SK-N-SH (cell line): Measurements from ENCODE around the gene PAF1. TPM values are rescaled to one million over a fixed set of nuclear protein-coding genes. Genes with fewer than 3 reads are reported as not detected.
A peak's percentile ranks its signal among the peaks of the same experiment; 100 is the strongest.

Source experiments
- CTCF ChIA-PET: fragments of 300-600, 350-600 bp; formaldehyde crosslinking; extraction: SDS; loops from one replicate; lab custom pipeline; 2021; lab: Yijun Ruan, JAX
- POLR2A ChIA-PET: fragments of 350-600 bp; sonication (Branson Sonifier 250); formaldehyde crosslinking; extraction: SDS; loops from one replicate; lab custom pipeline; 2020; ENCODE audit warnings: antibody characterized with exemption, inconsistent platforms; lab: Yijun Ruan, JAX
- DNase-seq: peaks from one replicate; pipeline ENCODE4 v3.0.0; 2012
- H2AFZ ChIP-seq: fragments of 200-600 bp; sonication (generic); 2 replicates; pipeline ENCODE4 v1.8.1; 2016; ENCODE audit warnings: antibody characterized with exemption, mild to moderate bottlenecking, low read depth
- H3F3A ChIP-seq: fragments of 200-600 bp; sonication (generic); replicated peaks from 2 replicates; pipeline ENCODE3; 2016; ENCODE audit warnings: antibody characterized with exemption, mild to moderate bottlenecking; ENCODE audit not compliant: insufficient read depth
- H3K27ac ChIP-seq, 2 experiments: fragments of 200-500 bp in 1 of 2; fragments of 200-600 bp in 1 of 2; sonication (Bioruptor generic) in 1 of 2; sonication (generic), shearing (Covaris generic) in 1 of 2; 2 replicates each; pipeline versions ENCODE4 v1.5.1 to v1.6.1; 2014 to 2016; ENCODE audit warnings: low read depth in 2 of 2, inconsistent platforms in 1 of 2, low read length in 1 of 2, mild to moderate bottlenecking in 1 of 2, mixed read lengths in 1 of 2
- H3K27me3 ChIP-seq: fragments of 200-600 bp; sonication (generic), shearing (Covaris generic); 2 replicates; pipeline ENCODE4 v1.6.1; 2016; ENCODE audit warnings: mixed run types; ENCODE audit not compliant: insufficient read depth
- H3K36me3 ChIP-seq, 2 experiments: fragments of 200-500 bp in 1 of 2; fragments of 200-600 bp in 1 of 2; sonication (Bioruptor generic) in 1 of 2; sonication (generic) in 1 of 2; replicated peaks in 1 of 2; 2 replicates each; pipeline versions ENCODE3 to v1.5.1; 2014 to 2016; ENCODE audit warnings: low read length in 1 of 2, mild to moderate bottlenecking in 1 of 2; ENCODE audit not compliant: insufficient read depth in 2 of 2, control insufficient read depth in 1 of 2
- H3K4me1 ChIP-seq, 2 experiments: fragments of 200-500 bp in 1 of 2; fragments of 200-600 bp in 1 of 2; sonication (Bioruptor generic) in 1 of 2; sonication (generic), shearing (Covaris generic) in 1 of 2; 2 replicates each; pipeline versions ENCODE4 v1.5.1 to v1.6.1; 2014 to 2016; ENCODE audit warnings: low read depth in 1 of 2, low read length in 1 of 2, mixed run types in 1 of 2; ENCODE audit not compliant: insufficient read depth in 2 of 2, control insufficient read depth in 1 of 2
- H3K4me2 ChIP-seq: fragments of 200-600 bp; sonication (generic), shearing (Covaris generic); 2 replicates; pipeline ENCODE4 v1.6.1; 2017; ENCODE audit warnings: mixed run types
- H3K4me3 ChIP-seq, 2 experiments: fragments of 200-500 bp in 1 of 2; fragments of 200-600 bp in 1 of 2; sonication (Bioruptor generic) in 1 of 2; sonication (generic), shearing (Covaris generic) in 1 of 2; 2 replicates each; pipeline versions ENCODE4 v1.5.1 to v1.8.1; 2014 to 2016; ENCODE audit warnings: low read depth in 2 of 2, inconsistent platforms in 1 of 2, low read length in 1 of 2, mild to moderate bottlenecking in 1 of 2, mixed read lengths in 1 of 2, moderate library complexity in 1 of 2
- H3K79me2 ChIP-seq: fragments of 200-600 bp; sonication (generic); 2 replicates; pipeline ENCODE4 v1.8.1; 2017; ENCODE audit warnings: mild to moderate bottlenecking; ENCODE audit not compliant: insufficient read depth
- H3K9ac ChIP-seq: fragments of 200-600 bp; sonication (generic); 2 replicates; pipeline ENCODE4 v1.6.1; 2017; ENCODE audit warnings: mixed run types
- H3K9me2 ChIP-seq: fragments of 200-600 bp; sonication (generic); 2 replicates; pipeline ENCODE4 v1.6.1; 2017; ENCODE audit warnings: mixed run types
- H3K9me3 ChIP-seq: fragments of 200-600 bp; sonication (generic); 2 replicates; pipeline ENCODE4 v1.6.1; 2017; ENCODE audit warnings: mixed run types, mild to moderate bottlenecking, moderate library complexity
- H4K20me1 ChIP-seq: fragments of 200-600 bp; sonication (generic); 2 replicates; pipeline ENCODE4 v1.6.1; 2017; ENCODE audit warnings: mild to moderate bottlenecking, mixed run types; ENCODE audit not compliant: insufficient read depth
- ELF1 ChIP-seq: IDR thresholded peaks from 2 replicates; pipeline ENCODE4 v1.4.0; 2012
- EP300 ChIP-seq, 2 experiments: IDR thresholded peaks; 2 replicates each; pipeline versions ENCODE4 v1.4.0 to v1.6.1; 2012; ENCODE audit warnings: borderline replicate concordance in 1 of 2, low read depth in 1 of 2, low read length in 1 of 2
- EZH2phosphoT487 ChIP-seq: fragments of 200-600 bp; sonication (generic); IDR thresholded peaks from 2 replicates; pipeline ENCODE4 v1.6.1; 2017; ENCODE audit warnings: low read depth, mixed run types, mild to moderate bottlenecking, antibody characterized with exemption, moderate library complexity, borderline replicate concordance
- FOSL2 ChIP-seq: IDR thresholded peaks from 2 replicates; pipeline ENCODE4 v1.4.0; 2012; ENCODE audit warnings: low read depth, mild to moderate bottlenecking, moderate library complexity, borderline replicate concordance
- FOXJ3 ChIP-seq: sonication (generic); formaldehyde crosslinking; IDR thresholded peaks from 2 replicates; pipeline ENCODE4 v1.5.1; 2020; ENCODE audit warnings: mild to moderate bottlenecking, missing genetic modification reagents
- FOXM1 ChIP-seq: IDR thresholded peaks from 2 replicates; pipeline ENCODE4 v1.4.0; 2012; ENCODE audit warnings: low read depth, mild to moderate bottlenecking
- GABPA ChIP-seq: IDR thresholded peaks from 2 replicates; pipeline ENCODE4 v1.4.0; 2012; ENCODE audit warnings: low read depth, mild to moderate bottlenecking
- GATA2 ChIP-seq: sonication (generic); formaldehyde crosslinking; IDR thresholded peaks from 2 replicates; pipeline ENCODE4 v1.5.0; 2020; ENCODE audit warnings: mild to moderate bottlenecking, missing genetic modification reagents
- IRF3 ChIP-seq: fragments of 150-350 bp; IDR thresholded peaks from 2 replicates; pipeline ENCODE4 v1.6.1; 2016; ENCODE audit warnings: mild to moderate bottlenecking, low read depth, low read length
- JUND ChIP-seq: IDR thresholded peaks from 2 replicates; pipeline ENCODE4 v1.4.0; 2012
- MAX ChIP-seq: IDR thresholded peaks from 2 replicates; pipeline ENCODE4 v1.4.0; 2012; ENCODE audit warnings: low read depth
- MEF2A ChIP-seq: IDR thresholded peaks from 2 replicates; pipeline ENCODE4 v1.4.0; 2012; ENCODE audit warnings: low read depth, borderline replicate concordance
- MXI1 ChIP-seq: IDR thresholded peaks from 2 replicates; pipeline ENCODE4 v1.6.1; 2012; ENCODE audit warnings: mild to moderate bottlenecking, low read depth, low read length, improper control_type of control experiment
- NRF1 ChIP-seq: IDR thresholded peaks from 2 replicates; pipeline ENCODE4 v1.6.1; 2012; ENCODE audit warnings: low read depth, mild to moderate bottlenecking, low read length
- POLR2AphosphoS5 ChIP-seq: IDR thresholded peaks from 2 replicates; pipeline ENCODE4 v1.6.1; 2012; ENCODE audit warnings: low read depth, low read length
- RAD21 ChIP-seq: IDR thresholded peaks from 2 replicates; pipeline ENCODE4 v1.6.1; 2012; ENCODE audit warnings: mild to moderate bottlenecking, low read length
- RCOR1 ChIP-seq: fragments of 150-350 bp; IDR thresholded peaks from 2 replicates; pipeline ENCODE4 v1.6.1; 2017; ENCODE audit warnings: antibody characterized with exemption, low read length
- RXRA ChIP-seq: IDR thresholded peaks from 2 replicates; pipeline ENCODE4 v1.4.0; 2012; ENCODE audit warnings: low read depth, mild to moderate bottlenecking, borderline replicate concordance
- SIN3A ChIP-seq: IDR thresholded peaks from 2 replicates; pipeline ENCODE4 v1.6.1; 2012; ENCODE audit warnings: low read depth, mild to moderate bottlenecking, low read length, moderate library complexity, borderline replicate concordance
- SMC3 ChIP-seq: IDR thresholded peaks from 2 replicates; pipeline ENCODE4 v1.6.1; 2012; ENCODE audit warnings: low read depth, low read length, improper control_type of control experiment
- TCF12 ChIP-seq: IDR thresholded peaks from 2 replicates; pipeline ENCODE4 v1.4.0; 2012
- USF1 ChIP-seq: IDR thresholded peaks from 2 replicates; pipeline ENCODE4 v1.4.0; 2012; ENCODE audit warnings: low read depth, borderline replicate concordance
- USF2 ChIP-seq: fragments of 150-350 bp; IDR thresholded peaks from 2 replicates; pipeline ENCODE4 v1.6.1; 2017; ENCODE audit warnings: antibody characterized with exemption, low read length, low read depth, borderline replicate concordance
- YY1 ChIP-seq: IDR thresholded peaks from 2 replicates; pipeline ENCODE4 v1.4.0; 2012; ENCODE audit warnings: low read depth, mild to moderate bottlenecking
- ZBTB33 ChIP-seq: IDR thresholded peaks from 2 replicates; pipeline ENCODE4 v1.4.0; 2012; ENCODE audit warnings: low read depth, borderline replicate concordance
- WGBS: methylation state at CpG from one replicate; pipeline ENCODE4 v1.1.6; 2017; ENCODE audit warnings: low lambda C conversion rate; 5-methylcytosine and 5-hydroxymethylcytosine counted together
- polyA plus RNA-seq, 3 experiments: library from polyadenylated mRNA; depleted of rRNA; stranded (reverse); fragments of >200 nt; gene quantifications; 2 replicates each; pipeline ENCODE4 v1.2.3, GENCODE V29; 2012

PAF1 gene
- polyA plus RNA-seq, 1 of the 3 experiments (the other 2 are of a cell fraction) = 65.3 TPM

- H3F3A ChIP-seq = peaks cover 67% of the 10 kb centered on the region
- H3K4me1 ChIP-seq = peaks cover 17 to 33% of the 10 kb centered on the region in 2 experiments; a peak in 3 of 4 replicates
- POLR2A ChIA-PET = no interaction called here
- H2AFZ ChIP-seq = no peak overlapping the region
- TF ChIP-seq YY1 (no peak), FOSL2 (peak; percentile 64; the same call in 1 of the 2 replicates), MXI1 (no peak), MEF2A (no peak), NRF1 (no peak), GABPA (0 out of 2 replicates have a peak, but pooled peaks have one; percentile 12), USF1 (no peak; the same call in 1 of the 2 replicates), ELF1 (peak; percentile 72; the same call in 1 of the 2 replicates), TCF12 (no peak), IRF3 (no peak), RCOR1 (no peak), POLR2AphosphoS5 (peak; percentile 66), EP300 (IDR thresholded peaks at IDR 0.05; ENCODE audit: borderline replicate concordance in 1 of 2, low read depth in 1 of 2, low read length in 1 of 2) (no peak), SMC3 (no peak), RXRA (no peak), MAX (0 out of 2 replicates have a peak, but pooled peaks have one; percentile 73), FOXM1 (no peak), ZBTB33 (no peak; the same call in 1 of the 2 replicates), GATA2 (CRISPR knock-in tag) (no peak), FOXJ3 (CRISPR knock-in tag) (no peak), SIN3A (peak; percentile 55; the same call in 1 of the 2 replicates), USF2 (no peak), RAD21 (no peak), JUND (peak; percentile 23; the same call in 1 of the 2 replicates), EZH2phosphoT487 (no peak)
- CTCF ChIA-PET = no interaction called here
- peak overlapping the region; percentile 12; the same call in 1 of the 2 replicates for H3K4me2 ChIP-seq
- H3K9me2 ChIP-seq = no peaks in the 10 kb centered on the region
- 53% methylated on average over 22 of the region's 25 CpGs for WGBS
- peak overlapping the region; percentile 12 to 92; a peak in 2 of 4 replicates for H3K27ac ChIP-seq
- no peak overlapping the region for H3K4me3 ChIP-seq
- no peaks in the 10 kb centered on the region for H3K9me3 ChIP-seq
- H3K9ac ChIP-seq = peak overlapping the region; percentile 25; the same call in 1 of the 2 replicates
- H3K79me2 ChIP-seq = peaks cover 25% of the 10 kb centered on the region
- no peak for DNase-seq
- H4K20me1 ChIP-seq = peaks cover 14% of the 10 kb centered on the region
- H3K27me3 ChIP-seq = no peaks in the 10 kb centered on the region
- H3K36me3 ChIP-seq = peaks cover 21 to 33% of the 10 kb centered on the region in 2 experiments
These were observed 40.0 kb upstream of the PAF1 start for GRCh38 chr19:39430675-39431593.
